CD14-positive monocyte (primary cell): Measurements from ENCODE around the gene CKS1B. TPM values are rescaled to one million over a fixed set of nuclear protein-coding genes. Genes with fewer than 3 reads are reported as not detected.

Experiments used
- DNase-seq, 3 donors: peaks; one replicate each; pipeline ENCODE4 v3.0.0-alpha.2; 2011 to 2022
- H2AFZ ChIP-seq: 2 replicates; pipeline ENCODE4 v1.6.0; 2012; ENCODE audit warnings: mild to moderate bottlenecking, low read depth, low read length, inconsistent platforms; ENCODE audit not compliant: insufficient read depth, poor library complexity, severe bottlenecking
- H3K27ac ChIP-seq, 2 donors: 1 replicate in 1 of 2; 2 replicates in 1 of 2; pipeline ENCODE4 v1.5.1; 2012 to 2013; ENCODE audit warnings: low read length in 2 of 2, control low read depth in 1 of 2, inconsistent platforms in 1 of 2, low read depth in 1 of 2, mild to moderate bottlenecking in 1 of 2
- H3K27me3 ChIP-seq, 2 donors: one replicate each; pipeline versions ENCODE4 v1.6.0 to v1.6.1; 2011 to 2013; ENCODE audit warnings: low read length in 2 of 2; ENCODE audit not compliant: control insufficient read depth in 2 of 2, insufficient read depth in 2 of 2
- H3K36me3 ChIP-seq, 2 donors: replicated peaks in 1 of 2; 1 replicate in 1 of 2; 2 replicates in 1 of 2; pipeline versions ENCODE4 v1.5.1 to v1.6.1; 2012 to 2013; ENCODE audit warnings: low read length in 2 of 2, control low read depth in 1 of 2, inconsistent platforms in 1 of 2, mild to moderate bottlenecking in 1 of 2; ENCODE audit not compliant: insufficient read depth in 2 of 2, control insufficient read depth in 1 of 2
- H3K4me1 ChIP-seq, 2 donors: 1 replicate in 1 of 2; 2 replicates in 1 of 2; pipeline versions ENCODE4 v1.5.1 to v1.6.1; 2012 to 2013; ENCODE audit warnings: low read length in 2 of 2, control low read depth in 1 of 2, inconsistent platforms in 1 of 2, mild to moderate bottlenecking in 1 of 2, moderate library complexity in 1 of 2; ENCODE audit not compliant: insufficient read depth in 2 of 2, control insufficient read depth in 1 of 2
- H3K4me2 ChIP-seq: replicated peaks from 2 replicates; pipeline ENCODE3; 2012; ENCODE audit warnings: low read length, moderate library complexity, mild to moderate bottlenecking; ENCODE audit not compliant: poor library complexity, severe bottlenecking; ENCODE audit errors: extremely low read depth
- H3K4me3 ChIP-seq, 3 experiments: fragments of 200-600 bp in 1 of 3; sonication (generic) in 1 of 3; replicated peaks in 1 of 3; 1 replicate in 2 of 3; 2 replicates in 1 of 3; pipeline ENCODE4 v1.5.1; 2011 to 2013; ENCODE audit warnings: low read length in 3 of 3, mild to moderate bottlenecking in 3 of 3, control low read depth in 2 of 3, low read depth in 2 of 3, inconsistent platforms in 1 of 3, moderate library complexity in 1 of 3
- H3K79me2 ChIP-seq: 2 replicates; pipeline ENCODE4 v1.6.0; 2012; ENCODE audit warnings: mild to moderate bottlenecking, control low read depth, inconsistent platforms, low read length, moderate library complexity; ENCODE audit not compliant: insufficient read depth
- H3K9ac ChIP-seq: 2 replicates; pipeline ENCODE4 v1.6.0; 2017; ENCODE audit warnings: low read length, mild to moderate bottlenecking; ENCODE audit not compliant: insufficient read depth, poor library complexity, severe bottlenecking
- H3K9me3 ChIP-seq, 2 donors: replicated peaks in 1 of 2; 1 replicate in 1 of 2; 2 replicates in 1 of 2; pipeline versions ENCODE4 v1.5.1 to v1.6.1; 2012 to 2013; ENCODE audit warnings: low read length in 2 of 2, control low read depth in 1 of 2; ENCODE audit not compliant: control insufficient read depth in 1 of 2, insufficient read depth in 1 of 2
- H4K20me1 ChIP-seq: 2 replicates; pipeline ENCODE4 v1.6.0; 2012; ENCODE audit warnings: mild to moderate bottlenecking, low read length, control low read depth, moderate library complexity; ENCODE audit not compliant: insufficient read depth
- H3K27ac Mint-ChIP-seq, 7 donors: one replicate each; pipeline ENCODE4 v1.8.0; 2020; ENCODE audit warnings: mild to moderate bottlenecking in 7 of 7, mixed read lengths in 7 of 7, moderate library complexity in 6 of 7, inconsistent platforms in 2 of 7
- H3K27me3 Mint-ChIP-seq, 3 donors: one replicate each; pipeline ENCODE4 v1.8.0; 2021 to 2022; ENCODE audit warnings: low read depth in 3 of 3, mild to moderate bottlenecking in 3 of 3, mixed read lengths in 3 of 3, moderate library complexity in 3 of 3, inconsistent platforms in 1 of 3
- H3K36me3 Mint-ChIP-seq, 2 donors: one replicate each; pipeline ENCODE4 v1.8.0; 2020; ENCODE audit warnings: mixed read lengths in 2 of 2, inconsistent platforms in 1 of 2, mild to moderate bottlenecking in 1 of 2
- H3K4me1 Mint-ChIP-seq: one replicate; pipeline ENCODE4 v1.8.0; 2020; ENCODE audit warnings: mild to moderate bottlenecking, mixed read lengths
- H3K4me3 Mint-ChIP-seq, 2 donors: one replicate each; pipeline ENCODE4 v1.8.0; 2020; ENCODE audit warnings: mild to moderate bottlenecking in 2 of 2, mixed read lengths in 2 of 2, moderate library complexity in 1 of 2
- H3K9me3 Mint-ChIP-seq, 7 donors: one replicate each; pipeline ENCODE4 v1.8.0; 2020 to 2022; ENCODE audit warnings: mixed read lengths in 7 of 7, mild to moderate bottlenecking in 6 of 7, moderate library complexity in 6 of 7, inconsistent platforms in 2 of 7
- WGBS: methylation state at CpG from one replicate; pipeline ENCODE4 v1.1.5; 2013; ENCODE audit warnings: missing lambda C conversion rate; ENCODE audit not compliant: insufficient coverage; 5-methylcytosine and 5-hydroxymethylcytosine counted together
- intact Hi-C, 2 donors: fragments of 100-400 bp; cut with micrococcal nuclease; formaldehyde crosslinking; loops; one replicate each; pipeline versions ENCODE4 v1.15.0 to v1.15.1; 2023
- polyA plus RNA-seq, 3 donors: library from polyadenylated mRNA; depleted of rRNA in 1 of 3; unstranded in 2 of 3; stranded (reverse) in 1 of 3; fragments of 300-500 nt in 2 of 3; fragments of >200 nt in 1 of 3; fragmentation: Illumina TruSeq in 2 of 3; gene quantifications; 1 replicate in 2 of 3; 2 replicates in 1 of 3; pipeline ENCODE4 v1.2.3, GENCODE V29; 2012 to 2021
- TF ChIP-seq, protein P1 (sequence below): fragments of 200-600 bp; IDR thresholded peaks from one replicate; pipeline ENCODE4 v1.8.0; 2022; ENCODE audit warnings: antibody characterized with exemption, mild to moderate bottlenecking

Gene CKS1B
- polyA plus RNA-seq, 3 donors = 9.4 to 22.6 (median 18.0) TPM

GRCh38 chr1:154969860-154970452, 4.5 kb upstream of the CKS1B start:
- no peak overlapping the region for H2AFZ ChIP-seq
- WGBS = 50% methylated on average over 7 of the region's 22 CpGs
- H3K27me3 Mint-ChIP-seq = peaks cover 0 to 4% (median 0%) of the 10 kb centered on the region in 3 donors
- H3K36me3 ChIP-seq = peaks cover 41 to 52% of the 10 kb centered on the region in 2 donors
- DNase-seq = no peak
- peak overlapping the region; percentile 30 for H3K9ac ChIP-seq
- intact Hi-C loops = loop anchor here (2.0 to 5.0 kb wide), 4 partner anchors 37 to 92 kb away; partner anchors contain the start of gene EFNA4 (in 1 of the 2)
- H3K9me3 ChIP-seq = no peaks in the 10 kb centered on the region
- peaks cover 38 to 42% of the 10 kb centered on the region in 2 donors for H3K4me1 ChIP-seq
- no peaks in the 10 kb centered on the region for H3K27me3 ChIP-seq
- H4K20me1 ChIP-seq = peaks cover 82% of the 10 kb centered on the region
- TF ChIP-seq, protein P1, sequence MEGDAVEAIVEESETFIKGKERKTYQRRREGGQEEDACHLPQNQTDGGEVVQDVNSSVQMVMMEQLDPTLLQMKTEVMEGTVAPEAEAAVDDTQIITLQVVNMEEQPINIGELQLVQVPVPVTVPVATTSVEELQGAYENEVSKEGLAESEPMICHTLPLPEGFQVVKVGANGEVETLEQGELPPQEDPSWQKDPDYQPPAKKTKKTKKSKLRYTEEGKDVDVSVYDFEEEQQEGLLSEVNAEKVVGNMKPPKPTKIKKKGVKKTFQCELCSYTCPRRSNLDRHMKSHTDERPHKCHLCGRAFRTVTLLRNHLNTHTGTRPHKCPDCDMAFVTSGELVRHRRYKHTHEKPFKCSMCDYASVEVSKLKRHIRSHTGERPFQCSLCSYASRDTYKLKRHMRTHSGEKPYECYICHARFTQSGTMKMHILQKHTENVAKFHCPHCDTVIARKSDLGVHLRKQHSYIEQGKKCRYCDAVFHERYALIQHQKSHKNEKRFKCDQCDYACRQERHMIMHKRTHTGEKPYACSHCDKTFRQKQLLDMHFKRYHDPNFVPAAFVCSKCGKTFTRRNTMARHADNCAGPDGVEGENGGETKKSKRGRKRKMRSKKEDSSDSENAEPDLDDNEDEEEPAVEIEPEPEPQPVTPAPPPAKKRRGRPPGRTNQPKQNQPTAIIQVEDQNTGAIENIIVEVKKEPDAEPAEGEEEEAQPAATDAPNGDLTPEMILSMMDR = no peak
- H3K27ac Mint-ChIP-seq = peak overlapping the region in 6 of 7 donors; percentile 8 to 79 (median 58)
- H3K9me3 Mint-ChIP-seq = no peaks in the 10 kb centered on the region
- H3K27ac ChIP-seq = peak overlapping the region in 1 of 2 donors; percentile 82
- peak overlapping the region; percentile 71 for H3K4me2 ChIP-seq
- H3K36me3 Mint-ChIP-seq = peaks cover 53 to 64% of the 10 kb centered on the region in 2 donors
- peaks cover 34% of the 10 kb centered on the region for H3K4me1 Mint-ChIP-seq
- H3K79me2 ChIP-seq = peaks cover 61% of the 10 kb centered on the region
- no peak overlapping the region for H3K4me3 Mint-ChIP-seq
- H3K4me3 ChIP-seq = peak overlapping the region in 1 of 3 experiments; percentile 60

GRCh38 chr1:154970631-154971340, 3.7 kb upstream of the CKS1B start, which contains the start of gene SHC1:
TSS of gene SHC1 (minus strand) at chr1:154970747. CDS start at chr1:154970526, 221 bp downstream.
- intact Hi-C loops = loop anchor here (2.0 to 5.0 kb wide), 4 partner anchors 36 to 92 kb away; partner anchors contain the start of gene EFNA4 (in 1 of the 2)
- 33% methylated on average over 2 of the region's 15 CpGs for WGBS
- H3K36me3 Mint-ChIP-seq = peaks cover 44 to 55% of the 10 kb centered on the region in 2 donors
- Histone ChIP-seq H3K36me3 (peaks cover 32 to 44% of the 10 kb centered on the region in 2 donors), H3K27ac (peak within 1 kb of the TSS; percentile 67 to 82), H3K27me3 (no peaks in the 10 kb centered on the region), H2AFZ (peak within 1 kb of the TSS; percentile 16), H3K4me2 (peak within 1 kb of the TSS; percentile 71), H4K20me1 (peaks cover 75% of the 10 kb centered on the region), H3K4me1 (peaks cover 38 to 42% of the 10 kb centered on the region in 2 donors), H3K9me3 (no peaks in the 10 kb centered on the region), H3K4me3 (peak within 1 kb of the TSS in 1 of 3 experiments; percentile 60), H3K9ac (peak within 1 kb of the TSS; percentile 45), H3K79me2 (peaks cover 69% of the 10 kb centered on the region)
- H3K4me3 Mint-ChIP-seq = peak within 1 kb of the TSS; percentile 76 to 87
- TF ChIP-seq, protein P1 = no peak
- H3K27ac Mint-ChIP-seq = peak within 1 kb of the TSS; percentile 8 to 96 (median 93)
- H3K27me3 Mint-ChIP-seq = peaks cover 0 to 4% (median 0%) of the 10 kb centered on the region in 3 donors
- no peaks in the 10 kb centered on the region for H3K9me3 Mint-ChIP-seq
- peaks cover 34% of the 10 kb centered on the region for H3K4me1 Mint-ChIP-seq
- peak; percentile 77 to 82 (median 78) for DNase-seq
